ENCODE measurements around the gene POU2F3. TPM values are rescaled to one million over a fixed set of nuclear protein-coding genes. Genes with fewer than 3 reads are reported as not detected.

Gene POU2F3
- total and polyA plus RNA-seq, 2 experiments from 2014 or later, result not detected

GRCh38 chr11:120240866-120241265 lies 926 bp downstream of the POU2F3 start:
- H2AFZ ChIP-seq, result no peak overlapping the region
- no peak overlapping the region for H3K27ac ChIP-seq
- 61 to 62% methylated on average over 2 of the region's 2 CpGs for WGBS, 2 experiments (ENCODE audit: low coverage in 1 of 2, low lambda C conversion rate in 2 of 2, missing lambda C conversion rate in 2 of 2)
- H3K79me2 ChIP-seq (ENCODE audit: insufficient read depth), result no peaks in the 10 kb centered on the region
- H4K20me1 ChIP-seq (ENCODE audit: insufficient read depth), result no peaks in the 10 kb centered on the region
- H3K9me3 ChIP-seq (ENCODE audit: low read depth), result no peaks in the 10 kb centered on the region
- H3K36me3 ChIP-seq (ENCODE audit: low read depth), result no peaks in the 10 kb centered on the region
- peaks cover 36% of the 10 kb centered on the region for H3K27me3 ChIP-seq (replicated peaks; ENCODE audit: insufficient read depth)
- no peaks in the 10 kb centered on the region for H3K4me1 ChIP-seq (ENCODE audit: insufficient read depth)
- H3K9me2 ChIP-seq (ENCODE audit: insufficient read depth), result no peaks in the 10 kb centered on the region
- in situ Hi-C loops (cut with MboI), result no loop called here
- TF ChIP-seq EZH2 (IDR thresholded peaks at IDR 0.05; ENCODE audit: insufficient read depth, poor library complexity, severe bottlenecking), result no peak
- no peak for TF ChIP-seq EZH2phosphoT487 (IDR thresholded peaks at IDR 0.05; ENCODE audit: insufficient read depth, low read depth)
- H3F3A ChIP-seq (ENCODE audit: insufficient read depth), result peaks cover 7% of the 10 kb centered on the region
- no peak for DNase-seq
- no peak overlapping the region for H3K9ac ChIP-seq
- H3K4me3 ChIP-seq, result no peak overlapping the region
- H3K4me2 ChIP-seq (ENCODE audit: unreplicated experiment), result no peak overlapping the region

DNA sequence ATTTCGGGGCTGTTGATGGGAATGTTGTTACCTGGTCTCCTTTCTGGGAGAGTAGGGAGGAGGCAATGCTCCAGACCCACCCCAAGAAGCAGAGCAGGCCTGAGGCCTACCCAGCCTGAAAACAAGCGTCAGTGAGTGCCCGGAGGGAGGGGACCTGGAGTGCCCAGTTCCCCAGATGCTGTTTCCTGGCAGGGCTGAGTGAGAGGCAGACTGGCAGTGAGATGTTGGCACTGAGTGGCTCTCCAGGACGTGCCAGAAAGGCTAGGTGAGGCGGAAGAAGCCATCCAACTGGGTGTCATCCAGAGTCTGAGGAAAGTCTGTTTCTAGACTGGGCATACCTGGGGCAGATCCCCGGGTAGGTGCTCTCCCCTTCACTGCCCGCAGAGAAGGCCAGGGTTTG lies 1.3 kb downstream of the POU2F3 start:
- H3K27ac ChIP-seq, result no peak overlapping the region
- H3K79me2 ChIP-seq (ENCODE audit: insufficient read depth), result no peaks in the 10 kb centered on the region
- H4K20me1 ChIP-seq (ENCODE audit: insufficient read depth), result no peaks in the 10 kb centered on the region
- H2AFZ ChIP-seq, result no peak overlapping the region
- H3K4me3 ChIP-seq, result no peak overlapping the region
- H3K36me3 ChIP-seq (ENCODE audit: low read depth), result no peaks in the 10 kb centered on the region
- H3K9me3 ChIP-seq (ENCODE audit: low read depth), result no peaks in the 10 kb centered on the region
- H3F3A ChIP-seq (ENCODE audit: insufficient read depth), result peaks cover 7% of the 10 kb centered on the region
- in situ Hi-C loops (cut with MboI), result no loop called here
- TF ChIP-seq EZH2 (IDR thresholded peaks at IDR 0.05; ENCODE audit: insufficient read depth, poor library complexity, severe bottlenecking) (no peak), EZH2phosphoT487 (IDR thresholded peaks at IDR 0.05; ENCODE audit: insufficient read depth, low read depth) (no peak)
- no peaks in the 10 kb centered on the region for H3K4me1 ChIP-seq (ENCODE audit: insufficient read depth)
- WGBS, 2 experiments (ENCODE audit: low coverage in 1 of 2, low lambda C conversion rate in 2 of 2, missing lambda C conversion rate in 2 of 2), result 64 to 80% methylated on average over 7 of the region's 7 CpGs
- no peak for DNase-seq
- H3K9me2 ChIP-seq (ENCODE audit: insufficient read depth), result no peaks in the 10 kb centered on the region
- H3K4me2 ChIP-seq (ENCODE audit: unreplicated experiment), result no peak overlapping the region
- H3K27me3 ChIP-seq (replicated peaks; ENCODE audit: insufficient read depth), result peaks cover 41% of the 10 kb centered on the region
- no peak overlapping the region for H3K9ac ChIP-seq

DNA sequence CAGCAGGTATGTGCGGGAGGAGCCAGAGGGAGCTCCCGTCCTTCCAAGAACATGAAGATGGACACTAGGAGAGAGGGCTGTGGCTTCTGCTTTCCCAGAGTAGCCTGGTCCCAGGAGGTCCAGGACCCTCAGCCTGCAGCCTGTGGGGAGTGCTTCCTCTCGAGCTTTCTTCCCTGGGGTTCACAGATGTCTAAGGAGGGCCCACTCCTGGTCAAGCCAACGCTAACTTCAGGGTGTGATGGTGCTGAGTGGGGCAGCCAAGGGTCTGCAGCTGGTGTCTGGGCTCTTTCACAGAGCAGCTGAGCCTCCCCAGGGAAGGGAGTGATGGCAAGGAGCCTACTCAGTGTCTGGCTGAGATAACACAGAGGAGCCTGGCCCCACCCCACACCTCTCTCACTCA lies 3.3 kb downstream of the POU2F3 start:
- Histone ChIP-seq H3K79me2 (ENCODE audit: insufficient read depth) (no peaks in the 10 kb centered on the region), H3K9ac (no peak overlapping the region), H3K9me3 (ENCODE audit: low read depth) (no peaks in the 10 kb centered on the region), H3K4me1 (ENCODE audit: insufficient read depth) (peaks cover 2% of the 10 kb centered on the region; the same call in 1 of the 2 replicates), H3F3A (ENCODE audit: insufficient read depth) (0 out of 2 replicates have a peak, but pooled peaks cover 2% of the 10 kb centered on the region), H3K4me3 (no peak overlapping the region), H2AFZ (no peak overlapping the region), H4K20me1 (ENCODE audit: insufficient read depth) (no peaks in the 10 kb centered on the region), H3K27me3 (replicated peaks; ENCODE audit: insufficient read depth) (peaks cover 48% of the 10 kb centered on the region), H3K4me2 (ENCODE audit: unreplicated experiment) (no peak overlapping the region), H3K9me2 (ENCODE audit: insufficient read depth) (no peaks in the 10 kb centered on the region), H3K27ac (no peak overlapping the region), H3K36me3 (ENCODE audit: low read depth) (no peaks in the 10 kb centered on the region)
- TF ChIP-seq EZH2phosphoT487 (IDR thresholded peaks at IDR 0.05; ENCODE audit: insufficient read depth, low read depth) (no peak), EZH2 (IDR thresholded peaks at IDR 0.05; ENCODE audit: insufficient read depth, poor library complexity, severe bottlenecking) (no peak)
- no peak for DNase-seq
- in situ Hi-C loops (cut with MboI), result no loop called here
- 48 to 49% methylated on average over 4 of the region's 4 CpGs for WGBS, 2 experiments (ENCODE audit: low coverage in 1 of 2, low lambda C conversion rate in 2 of 2, missing lambda C conversion rate in 2 of 2)

DNA sequence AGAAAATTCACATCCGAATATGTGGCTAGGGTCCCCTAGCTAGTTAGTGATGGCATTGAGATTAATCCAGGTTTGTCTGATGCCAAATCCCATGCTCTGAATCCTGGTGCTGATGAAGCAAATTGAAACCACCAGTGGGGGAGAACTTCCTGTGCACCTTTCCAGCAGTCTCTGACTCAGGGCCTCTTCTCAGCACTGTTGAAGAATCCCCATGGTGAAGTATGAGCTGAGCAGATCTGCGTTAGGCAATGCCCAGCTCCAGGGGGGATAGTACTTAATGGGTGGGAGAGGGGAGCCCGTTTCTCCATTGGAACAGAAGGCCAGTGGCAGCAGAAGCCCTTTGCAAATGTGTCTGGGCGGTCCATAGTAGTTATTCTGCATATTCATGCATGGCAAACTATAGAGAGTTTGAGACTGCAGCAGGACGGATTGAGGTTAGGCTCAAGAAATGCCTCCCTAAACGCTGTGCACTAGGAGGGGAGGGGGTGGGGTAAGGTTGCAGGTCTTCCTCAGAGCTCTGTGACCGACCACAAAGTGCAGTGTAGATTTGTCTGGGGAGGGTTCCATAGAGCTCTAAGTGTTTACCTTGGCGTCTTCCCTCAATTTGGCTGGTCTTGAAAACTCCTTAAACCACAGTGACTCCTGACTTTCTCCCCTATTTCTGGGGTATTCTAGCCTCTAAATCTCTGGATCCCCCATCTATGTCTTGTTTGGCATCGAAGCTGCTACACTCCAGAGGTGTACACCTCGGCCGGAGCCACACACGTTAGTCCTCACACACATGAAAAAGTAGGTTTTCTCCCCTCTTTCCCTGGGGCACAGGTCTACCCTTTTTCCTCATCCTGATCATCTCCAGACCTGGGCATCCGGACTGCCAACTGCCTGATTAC lies 4.8 kb downstream of the POU2F3 start:
- H3K79me2 ChIP-seq (ENCODE audit: insufficient read depth), result no peaks in the 10 kb centered on the region
- H3K36me3 ChIP-seq (ENCODE audit: low read depth), result no peaks in the 10 kb centered on the region
- DNase-seq, result peak; percentile 70
- 65 to 66% methylated on average over 13 of the region's 13 CpGs for WGBS, 2 experiments (ENCODE audit: low coverage in 1 of 2, low lambda C conversion rate in 2 of 2, missing lambda C conversion rate in 2 of 2)
- peaks cover 38% of the 10 kb centered on the region for H3K27me3 ChIP-seq (replicated peaks; ENCODE audit: insufficient read depth)
- in situ Hi-C loops (cut with MboI), result no loop called here
- no peak overlapping the region for H3K9ac ChIP-seq
- H3K9me3 ChIP-seq (ENCODE audit: low read depth), result no peaks in the 10 kb centered on the region
- no peak overlapping the region for H3K4me2 ChIP-seq (ENCODE audit: unreplicated experiment)
- no peaks in the 10 kb centered on the region for H4K20me1 ChIP-seq (ENCODE audit: insufficient read depth)
- H3K4me3 ChIP-seq, result no peak overlapping the region
- H3K4me1 ChIP-seq (ENCODE audit: insufficient read depth), result peaks cover 12% of the 10 kb centered on the region; the same call in 1 of the 2 replicates
- H3F3A ChIP-seq (ENCODE audit: insufficient read depth), result peaks cover 14% of the 10 kb centered on the region
- H2AFZ ChIP-seq, result no peak overlapping the region
- H3K9me2 ChIP-seq (ENCODE audit: insufficient read depth), result no peaks in the 10 kb centered on the region
- H3K27ac ChIP-seq, result no peak overlapping the region
- TF ChIP-seq EZH2phosphoT487 (IDR thresholded peaks at IDR 0.05; ENCODE audit: insufficient read depth, low read depth), result no peak
- TF ChIP-seq EZH2 (IDR thresholded peaks at IDR 0.05; ENCODE audit: insufficient read depth, poor library complexity, severe bottlenecking), result no peak
